Fibroblast of pulmonary artery (primary cell): ENCODE results near the gene HMX3.

Experiments used
- DNase-seq: peaks from one replicate; pipeline ENCODE4 v3.0.0-alpha.2; 2010; ENCODE audit warnings: low read depth
- H3K4me3 ChIP-seq: replicated peaks from 2 replicates; pipeline ENCODE4 v1.5.1; 2011; ENCODE audit warnings: low read depth, mild to moderate bottlenecking, control low read depth, low read length, moderate library complexity
- CTCF ChIP-seq: IDR thresholded peaks from 2 replicates; pipeline ENCODE4 v1.5.1; 2011; ENCODE audit warnings: mild to moderate bottlenecking, control low read depth, low read length, inconsistent platforms; ENCODE audit errors: missing control alignments

HMX3 gene

DNA sequence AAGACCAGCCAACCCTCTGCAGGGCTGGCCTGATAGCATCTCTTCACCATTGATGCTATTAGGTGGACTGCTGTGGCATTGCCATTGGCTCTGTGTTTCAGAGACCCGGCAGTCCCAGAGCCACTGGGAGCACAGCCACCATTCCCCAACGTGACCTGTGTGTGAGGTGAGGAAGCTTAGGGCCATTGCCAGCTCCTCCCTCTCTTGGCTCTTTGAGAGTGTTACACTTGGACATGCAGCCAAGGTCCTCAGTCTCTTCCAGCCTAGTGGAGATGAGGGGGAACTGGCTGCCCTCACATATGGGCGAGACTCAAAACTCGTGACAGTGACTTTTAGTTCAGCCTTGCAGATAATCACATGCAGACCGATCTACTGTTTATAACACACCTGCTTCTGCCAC, 39.3 kb upstream of the HMX3 start:
- H3K4me3 ChIP-seq = no peak overlapping the region
- TF ChIP-seq CTCF = no peak
- DNase-seq = no peak

GRCh38 chr10:123097039-123097438, 38.7 kb upstream of the HMX3 start:
- H3K4me3 ChIP-seq = no peak overlapping the region
- no peak for TF ChIP-seq CTCF

GRCh38 chr10:123100030-123100762, 35.6 kb upstream of the HMX3 start:
- H3K4me3 ChIP-seq = no peak overlapping the region
- DNase-seq = no peak
- no peak for TF ChIP-seq CTCF

More at GRCh38 chr10:123097039-123097438, 38.7 kb upstream of the HMX3 start:
- DNase-seq = no peak

- no peak overlapping the region for H3K4me3 ChIP-seq
- no peak for TF ChIP-seq CTCF
- no peak for DNase-seq
Observed at GRCh38 chr10:123101872-123102271, 33.9 kb upstream of the HMX3 start.

DNA sequence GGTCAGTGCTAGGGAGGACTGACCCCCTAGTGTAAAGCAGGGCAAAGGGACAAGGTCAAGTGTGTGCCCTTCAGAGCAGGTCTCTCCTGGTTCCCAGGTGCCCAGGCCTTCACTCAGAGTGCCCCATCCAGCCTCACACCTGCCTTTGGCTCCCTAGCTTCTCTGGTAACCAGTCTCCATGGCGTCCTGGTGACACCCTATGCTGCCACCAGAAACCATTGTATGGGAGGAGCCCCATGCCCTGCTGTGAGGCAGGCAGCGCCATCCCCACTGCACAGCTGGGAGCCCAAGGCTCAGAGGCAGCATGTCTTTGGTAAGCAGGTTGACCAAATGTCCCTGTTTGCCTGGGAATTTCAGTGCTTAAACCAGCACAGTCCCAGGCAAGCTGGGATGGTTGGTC, 33.1 kb upstream of the HMX3 start:
- DNase-seq = no peak
- H3K4me3 ChIP-seq = no peak overlapping the region
- no peak for TF ChIP-seq CTCF

DNA sequence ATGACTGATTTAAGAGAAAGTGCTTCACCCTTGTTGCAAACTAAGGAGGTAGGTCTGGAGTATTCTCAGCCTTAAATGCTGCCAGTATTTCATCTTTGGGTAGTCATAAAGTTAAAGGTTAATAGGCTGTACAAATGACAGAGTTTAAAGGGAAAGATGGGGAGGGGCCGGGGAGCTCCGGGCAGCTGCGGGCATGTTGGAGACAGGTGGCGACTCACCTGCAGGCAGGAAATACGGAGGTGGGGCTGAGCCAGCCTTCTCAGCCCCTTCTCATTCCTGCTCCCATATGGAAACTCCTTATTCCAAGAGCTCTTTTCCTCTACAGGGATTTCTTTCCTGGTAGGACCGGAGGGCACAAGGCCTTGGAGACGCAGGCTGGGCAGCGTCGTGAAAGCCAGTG, 31.8 kb upstream of the HMX3 start:
- no peak for DNase-seq
- no peak for TF ChIP-seq CTCF
- no peak overlapping the region for H3K4me3 ChIP-seq

- no peak overlapping the region for H3K4me3 ChIP-seq
- no peak for TF ChIP-seq CTCF
- DNase-seq = no peak
Observed at GRCh38 chr10:123109466-123109865, 26.3 kb upstream of the HMX3 start.
